Loucy (cell line): ENCODE results near the gene OR51T1.

Experiments used
- CTCF ChIP-seq: fragments of 200-600 bp; sonication (generic); conservative IDR thresholded peaks from 2 replicates; pipeline ENCODE4 v1.5.1; 2014; ENCODE audit warnings: mild to moderate bottlenecking, antibody characterized with exemption, low read length
- EZH2phosphoT487 ChIP-seq: fragments of 200-600 bp; IDR thresholded peaks from 2 replicates; pipeline ENCODE4 v1.6.1; 2018; ENCODE audit warnings: antibody characterized with exemption, mild to moderate bottlenecking, moderate library complexity, borderline replicate concordance

GRCh38 chr11:4887591-4887990 lies 5.9 kb downstream of the OR51T1 start:
- no peak for TF ChIP-seq CTCF
- no peak for TF ChIP-seq EZH2phosphoT487
